Neuronal stem cell (in vitro differentiated cells): ENCODE data around the gene DDIT4L. TPM values are rescaled to one million over a fixed set of nuclear protein-coding genes. Genes with fewer than 3 reads are reported as not detected.

Source experiments
- DNase-seq: peaks from one replicate; pipeline ENCODE4 v3.0.0-alpha.2; 2013; ENCODE audit warnings: low spot score
- H2AFZ ChIP-seq: one replicate; pipeline ENCODE4 v1.6.1; 2013; ENCODE audit warnings: mild to moderate bottlenecking, low read length, inconsistent platforms
- H2AK5ac ChIP-seq: 2 replicates; pipeline ENCODE4 v1.6.1; 2013; ENCODE audit warnings: low read depth, mild to moderate bottlenecking, inconsistent platforms, low read length, moderate library complexity, mixed read lengths
- H2BK120ac ChIP-seq: 2 replicates; pipeline ENCODE4 v1.6.1; 2013; ENCODE audit warnings: low read depth, mild to moderate bottlenecking, inconsistent platforms, low read length, moderate library complexity, mixed read lengths
- H2BK12ac ChIP-seq: one replicate; pipeline ENCODE4 v1.6.1; 2013; ENCODE audit warnings: low read length, inconsistent platforms
- H2BK15ac ChIP-seq: 2 replicates; pipeline ENCODE4 v1.6.1; 2013; ENCODE audit warnings: mild to moderate bottlenecking, low read length, inconsistent platforms, mixed read lengths
- H2BK5ac ChIP-seq: one replicate; pipeline ENCODE4 v1.6.1; 2013; ENCODE audit warnings: inconsistent platforms, mild to moderate bottlenecking, low read length, moderate library complexity
- H3K14ac ChIP-seq: one replicate; pipeline ENCODE4 v1.6.1; 2013; ENCODE audit warnings: low read length, inconsistent platforms
- H3K18ac ChIP-seq: 2 replicates; pipeline ENCODE4 v1.6.1; 2013; ENCODE audit warnings: low read length, inconsistent platforms
- H3K23ac ChIP-seq: 2 replicates; pipeline ENCODE4 v1.6.1; 2013; ENCODE audit warnings: low read depth, mild to moderate bottlenecking, mixed read lengths, low read length, inconsistent platforms; ENCODE audit not compliant: poor library complexity
- H3K27ac ChIP-seq: replicated peaks from 3 replicates; pipeline ENCODE4 v1.5.1; 2013; ENCODE audit warnings: low read length, inconsistent platforms
- H3K27me3 ChIP-seq, 3 experiments: 2 replicates each; pipeline ENCODE4 v1.6.1; 2013; ENCODE audit warnings: low read length in 3 of 3, mild to moderate bottlenecking in 2 of 3, inconsistent platforms in 1 of 3, low read depth in 1 of 3, mixed read lengths in 1 of 3, moderate library complexity in 1 of 3; ENCODE audit not compliant: control insufficient read depth in 3 of 3, insufficient read depth in 3 of 3
- H3K36me3 ChIP-seq, 2 donors: replicated peaks in 1 of 2; 2 replicates each; pipeline ENCODE4 v1.6.1; 2013; ENCODE audit warnings: low read length in 2 of 2; ENCODE audit not compliant: control insufficient read depth in 2 of 2, insufficient read depth in 2 of 2
- H3K4ac ChIP-seq: 2 replicates; pipeline ENCODE4 v1.6.1; 2013; ENCODE audit warnings: inconsistent platforms, mild to moderate bottlenecking, low read length, moderate library complexity
- H3K4me1 ChIP-seq, 2 donors: 1 replicate in 1 of 2; 2 replicates in 1 of 2; pipeline ENCODE4 v1.6.1; 2013; ENCODE audit warnings: low read length in 2 of 2, low read depth in 1 of 2; ENCODE audit not compliant: control insufficient read depth in 2 of 2, insufficient read depth in 1 of 2
- H3K4me2 ChIP-seq: one replicate; pipeline ENCODE4 v1.6.1; 2013; ENCODE audit warnings: mild to moderate bottlenecking, low read length, inconsistent platforms; ENCODE audit not compliant: insufficient read depth, poor library complexity, severe bottlenecking
- H3K4me3 ChIP-seq, 2 donors: 2 replicates each; pipeline ENCODE4 v1.5.1; 2013; ENCODE audit warnings: low read length in 2 of 2, mild to moderate bottlenecking in 2 of 2, inconsistent platforms in 1 of 2, moderate library complexity in 1 of 2
- H3K79me1 ChIP-seq: one replicate; pipeline ENCODE4 v1.6.1; 2013; ENCODE audit warnings: low read depth, mild to moderate bottlenecking, inconsistent platforms, low read length, moderate library complexity
- H3K9ac ChIP-seq: one replicate; pipeline ENCODE4 v1.6.1; 2013; ENCODE audit warnings: mild to moderate bottlenecking, low read depth, low read length, inconsistent platforms; ENCODE audit not compliant: poor library complexity
- H3K9me3 ChIP-seq, 2 donors: replicated peaks in 1 of 2; 2 replicates each; pipeline versions ENCODE3 to v1.6.1; 2013; ENCODE audit warnings: low read length in 2 of 2, mild to moderate bottlenecking in 2 of 2, inconsistent platforms in 1 of 2, low read depth in 1 of 2, mixed read lengths in 1 of 2, moderate library complexity in 1 of 2; ENCODE audit not compliant: control insufficient read depth in 2 of 2, insufficient read depth in 1 of 2
- H4K8ac ChIP-seq: one replicate; pipeline ENCODE4 v1.6.1; 2013; ENCODE audit warnings: low read depth, mild to moderate bottlenecking, inconsistent platforms, low read length, moderate library complexity
- H4K91ac ChIP-seq: one replicate; pipeline ENCODE4 v1.6.1; 2013; ENCODE audit warnings: low read length, low read depth, mild to moderate bottlenecking, inconsistent platforms; ENCODE audit not compliant: poor library complexity
- WGBS, 2 donors: extraction: QIAGEN DNeasy Blood & Tissue Kit; methylation state at CpG; one replicate each; pipeline ENCODE4 v1.1.7; 2013; ENCODE audit warnings: missing lambda C conversion rate in 2 of 2, mixed read lengths in 1 of 2; ENCODE audit not compliant: insufficient read length in 2 of 2, insufficient replicate concordance in 1 of 2; ENCODE audit errors: extremely low coverage in 2 of 2; 5-methylcytosine and 5-hydroxymethylcytosine counted together
- polyA plus RNA-seq, 2 experiments: library from polyadenylated mRNA; stranded (reverse); fragments of 200-250 nt; gene quantifications; one replicate each; pipeline ENCODE4 v1.2.3, GENCODE V29; 2013

DDIT4L gene, protein sequence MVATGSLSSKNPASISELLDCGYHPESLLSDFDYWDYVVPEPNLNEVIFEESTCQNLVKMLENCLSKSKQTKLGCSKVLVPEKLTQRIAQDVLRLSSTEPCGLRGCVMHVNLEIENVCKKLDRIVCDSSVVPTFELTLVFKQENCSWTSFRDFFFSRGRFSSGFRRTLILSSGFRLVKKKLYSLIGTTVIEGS
- polyA plus RNA-seq (2013, experiment 1 of 2): 10.1 TPM
- 10.3 TPM for polyA plus RNA-seq (2013, experiment 2 of 2)

DNA sequence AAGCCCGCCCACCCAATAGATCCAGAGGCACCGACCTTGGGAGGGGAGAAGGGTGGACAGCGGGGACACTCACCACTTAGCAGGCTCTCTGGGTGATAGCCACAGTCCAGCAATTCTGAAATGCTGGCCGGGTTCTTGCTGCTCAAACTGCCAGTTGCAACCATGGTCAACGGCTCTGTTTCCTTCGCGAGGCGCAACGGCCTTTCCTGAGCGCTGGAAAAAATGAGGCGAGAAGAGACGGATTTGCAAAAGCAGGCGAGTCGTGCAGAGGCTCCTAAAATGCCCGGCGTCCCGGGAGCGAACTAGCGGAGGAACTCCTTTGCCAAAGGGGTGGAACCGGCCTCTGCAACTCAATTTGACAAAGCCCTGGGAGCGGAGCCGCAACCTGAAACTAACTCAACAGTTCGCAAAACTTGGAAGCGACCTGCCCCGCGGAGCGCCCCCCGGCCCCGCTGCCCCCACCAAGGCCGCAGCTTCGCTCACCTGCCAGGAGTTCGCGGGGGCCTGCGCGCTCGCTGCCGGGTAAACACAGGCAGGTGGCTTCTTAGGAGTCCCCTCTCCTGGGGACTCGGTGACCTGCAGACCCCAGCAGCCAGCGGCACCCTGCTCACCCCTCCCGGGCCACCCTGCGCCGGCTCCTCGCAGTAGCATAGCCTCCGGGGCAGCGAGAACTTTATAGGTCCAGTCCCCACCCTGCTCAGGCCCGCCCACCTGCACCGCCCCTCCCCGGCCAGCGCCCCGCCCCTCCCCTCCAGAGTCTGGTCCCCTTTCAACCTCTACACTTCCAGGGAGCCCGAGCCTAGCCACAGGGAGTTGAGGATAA, at the start of gene DDIT4L:
Gene DDIT4L, minus strand, starts transcription at position 649 of the 823 bp plus-strand sequence. Its CDS starts 485 bp downstream, at position 164.
- no peak within 1 kb of the TSS for H3K14ac ChIP-seq
- H2BK15ac ChIP-seq: peak within 1 kb of the TSS; percentile 7
- no peak within 1 kb of the TSS for H4K8ac ChIP-seq
- no peak within 1 kb of the TSS for H3K4ac ChIP-seq
- H2AK5ac ChIP-seq: no peak within 1 kb of the TSS
- peak within 1 kb of the TSS; percentile 90 for H3K4me2 ChIP-seq
- no peak within 1 kb of the TSS for H2BK12ac ChIP-seq
- H3K9me3 ChIP-seq: no peaks in the 10 kb centered on the region
- no peak within 1 kb of the TSS for H2BK120ac ChIP-seq
- no peak within 1 kb of the TSS for H4K91ac ChIP-seq
- DNase-seq: peak; percentile 44
- peaks cover 0 to 59% (median 0%) of the 10 kb centered on the region in 3 experiments for H3K27me3 ChIP-seq
- no peaks in the 10 kb centered on the region for H3K36me3 ChIP-seq
- H3K79me1 ChIP-seq: no peaks in the 10 kb centered on the region
- peaks cover 0 to 6% of the 10 kb centered on the region in 2 donors for H3K4me1 ChIP-seq
- no CpG with 5 or more reads among the region's 51 CpGs for WGBS, 2 donors
- no peak within 1 kb of the TSS for H3K27ac ChIP-seq
- H3K4me3 ChIP-seq: peak within 1 kb of the TSS; percentile 21 to 86
- peak within 1 kb of the TSS; percentile 91 for H3K18ac ChIP-seq
- H2BK5ac ChIP-seq: no peak within 1 kb of the TSS
- H2AFZ ChIP-seq: peak within 1 kb of the TSS; percentile 95
- no peak within 1 kb of the TSS for H3K23ac ChIP-seq
- H3K9ac ChIP-seq: peak within 1 kb of the TSS; percentile 71

DNA sequence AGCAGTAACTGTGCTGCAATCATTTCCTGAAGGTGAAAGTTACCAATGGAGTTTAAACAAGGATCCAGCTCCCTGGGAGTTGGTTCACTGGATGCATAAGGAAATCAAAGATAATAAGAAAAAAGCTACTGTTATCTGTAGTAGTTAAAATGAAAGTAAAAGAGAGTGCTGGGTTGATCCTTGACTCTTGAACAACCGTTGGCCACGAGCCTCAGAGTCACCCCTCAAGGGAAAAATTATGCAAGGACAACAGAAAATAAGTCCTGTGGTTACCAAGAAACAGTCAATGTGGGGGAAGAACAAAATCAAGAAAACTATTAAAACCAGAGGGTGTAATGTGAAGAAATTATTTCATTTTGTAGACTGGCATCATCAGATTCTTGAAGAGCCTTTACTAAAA, 49.7 kb upstream of the DDIT4L start:
- H4K91ac ChIP-seq: no peak overlapping the region
- no peak overlapping the region for H2AK5ac ChIP-seq
- H4K8ac ChIP-seq: no peak overlapping the region
- WGBS, 2 donors: no CpG with 5 or more reads among the region's 2 CpGs
- no peak overlapping the region for H2BK15ac ChIP-seq
- no peak overlapping the region for H3K4ac ChIP-seq
- no peaks in the 10 kb centered on the region for H3K4me1 ChIP-seq
- H2AFZ ChIP-seq: no peak overlapping the region
- H3K27ac ChIP-seq: no peak overlapping the region
- peaks cover 0 to 6% of the 10 kb centered on the region in 2 donors for H3K9me3 ChIP-seq
- no peaks in the 10 kb centered on the region for H3K27me3 ChIP-seq
- H3K18ac ChIP-seq: no peak overlapping the region
- H3K14ac ChIP-seq: no peak overlapping the region
- no peak overlapping the region for H2BK120ac ChIP-seq
- H3K79me1 ChIP-seq: no peaks in the 10 kb centered on the region
- no peak overlapping the region for H2BK12ac ChIP-seq
- H3K23ac ChIP-seq: no peak overlapping the region
- no peak overlapping the region for H3K4me3 ChIP-seq
- H3K9ac ChIP-seq: no peak overlapping the region
- no peaks in the 10 kb centered on the region for H3K36me3 ChIP-seq
- no peak overlapping the region for H3K4me2 ChIP-seq
- no peak for DNase-seq
- H2BK5ac ChIP-seq: no peak overlapping the region

DNA sequence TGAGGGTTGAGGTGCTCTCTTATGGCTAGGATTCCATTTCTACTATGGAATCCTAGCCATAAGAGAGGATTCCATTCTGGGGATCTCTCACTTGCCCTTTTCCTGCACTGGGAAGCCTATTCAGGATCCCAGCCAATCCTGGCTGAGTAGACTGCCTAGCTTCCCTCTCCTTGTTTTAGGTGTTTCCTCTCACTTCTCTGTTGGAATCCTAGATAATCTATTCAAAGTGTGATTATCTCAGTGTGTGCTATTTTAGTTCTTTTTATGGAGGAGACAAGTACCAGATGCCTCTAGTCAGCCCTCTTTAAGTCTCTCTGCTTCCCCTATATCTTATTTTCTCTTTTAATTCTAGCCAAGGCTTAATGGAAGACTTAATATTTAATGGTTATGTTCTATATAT, 34.5 kb upstream of the DDIT4L start:
- no peaks in the 10 kb centered on the region for H3K27me3 ChIP-seq

DNA sequence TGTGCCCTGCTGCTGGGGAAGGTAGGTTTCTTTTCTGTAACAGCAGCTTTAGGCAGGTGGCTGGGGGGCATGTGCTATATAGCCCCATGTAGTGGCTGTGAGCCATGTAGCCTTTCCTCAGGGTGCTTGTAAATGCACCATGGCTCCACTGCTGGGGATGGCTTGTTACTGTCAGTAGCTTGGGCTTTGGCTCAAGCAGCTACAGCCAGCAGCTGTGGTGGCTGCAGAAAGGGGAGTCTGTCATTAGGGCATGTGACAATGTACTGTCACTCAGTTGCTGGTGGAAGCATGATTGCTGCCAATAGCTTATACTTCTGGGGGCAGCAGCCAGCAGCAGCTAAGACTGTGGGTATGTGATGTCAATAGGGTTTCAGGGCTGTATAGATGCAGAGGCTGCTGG, 33.9 kb upstream of the DDIT4L start:
- Histone ChIP-seq H3K18ac (peak overlapping the region; percentile 53), H3K9me3 (peaks cover 2 to 7% of the 10 kb centered on the region in 2 donors), H3K4me2 (no peak overlapping the region), H3K27ac (no peak overlapping the region), H3K36me3 (no peaks in the 10 kb centered on the region), H3K23ac (no peak overlapping the region), H2BK12ac (no peak overlapping the region), H3K27me3 (no peaks in the 10 kb centered on the region), H4K91ac (no peak overlapping the region), H2BK120ac (no peak overlapping the region), H3K4me3 (no peak overlapping the region), H3K4me1 (peaks cover 0 to 1% of the 10 kb centered on the region in 2 donors), H3K4ac (no peak overlapping the region), H2AK5ac (peak overlapping the region; percentile 65), H3K14ac (no peak overlapping the region), H2BK5ac (no peak overlapping the region), H2BK15ac (peak overlapping the region; percentile 89), H3K79me1 (no peaks in the 10 kb centered on the region), H4K8ac (no peak overlapping the region), H3K9ac (no peak overlapping the region), H2AFZ (no peak overlapping the region)
- DNase-seq: no peak

More for the DNA sequence above, 34.5 kb upstream of the DDIT4L start:
- DNase-seq: no peak
- Histone ChIP-seq H3K23ac (no peak overlapping the region), H2BK15ac (no peak overlapping the region), H4K8ac (no peak overlapping the region), H3K79me1 (no peaks in the 10 kb centered on the region), H3K14ac (no peak overlapping the region), H3K9ac (no peak overlapping the region), H2BK5ac (no peak overlapping the region), H3K36me3 (no peaks in the 10 kb centered on the region), H3K4me2 (no peak overlapping the region), H2AK5ac (no peak overlapping the region), H3K4ac (no peak overlapping the region), H2BK12ac (no peak overlapping the region), H3K4me3 (no peak overlapping the region), H2AFZ (no peak overlapping the region), H3K4me1 (peaks cover 0 to 1% of the 10 kb centered on the region in 2 donors), H4K91ac (no peak overlapping the region), H3K27ac (no peak overlapping the region), H3K9me3 (peaks cover 2 to 7% of the 10 kb centered on the region in 2 donors), H2BK120ac (no peak overlapping the region), H3K18ac (no peak overlapping the region)
